Natural killer cell treated with Interleukin-12 subunit alpha and Interleukin-12 subunit beta and Interleukin-15 and Interleukin-18, amount 100 ng/mL, for 72 hours (primary cell): ENCODE measurements around the gene KCND1. TPM values are rescaled to one million over a fixed set of nuclear protein-coding genes. Genes with fewer than 3 reads are reported as not detected.
"Not testable (repeated sequence)": the region's sequence is repeated elsewhere in the genome, so short reads cannot be mapped to it uniquely, and the experiment has no call there.

Experiments used
- ATAC-seq, 2 donors: fragments of 150-1000 bp; cut with Tn5 transposase in 1 of 2; sonication (Bioruptor Pico), chemical (Tn5 transposase) in 1 of 2; 2 replicates each; pipeline ENCODE4 v1.10.0; 2021
- DNase-seq: peaks from one replicate; pipeline ENCODE4 v3.0.0; 2022; ENCODE audit warnings: low spot score
- H3K27ac Mint-ChIP-seq, 2 donors: 1 replicate in 1 of 2; 2 replicates in 1 of 2; pipeline ENCODE4 v1.8.0; 2022; ENCODE audit warnings: mixed read lengths in 2 of 2, mild to moderate bottlenecking in 1 of 2, moderate library complexity in 1 of 2
- H3K27me3 Mint-ChIP-seq, 2 donors: 1 replicate in 1 of 2; 2 replicates in 1 of 2; pipeline ENCODE4 v1.8.0; 2022; ENCODE audit warnings: mixed read lengths in 2 of 2
- H3K36me3 Mint-ChIP-seq: one replicate; pipeline ENCODE4 v1.8.0; 2022; ENCODE audit warnings: mixed read lengths
- H3K4me1 Mint-ChIP-seq, 2 donors: 1 replicate in 1 of 2; 2 replicates in 1 of 2; pipeline ENCODE4 v1.8.0; 2022; ENCODE audit warnings: low read depth in 2 of 2, mixed read lengths in 2 of 2, mild to moderate bottlenecking in 1 of 2
- H3K4me3 Mint-ChIP-seq: one replicate; pipeline ENCODE4 v1.8.0; 2022; ENCODE audit warnings: mixed read lengths
- H3K9me3 Mint-ChIP-seq: 2 replicates; pipeline ENCODE4 v1.8.0; 2022; ENCODE audit warnings: mixed read lengths
- total RNA-seq, 2 donors: library from RNA; stranded (reverse); gene quantifications; one replicate each; pipeline ENCODE4 v1.2.3, GENCODE V29; 2022

KCND1 gene
- total RNA-seq, 2 donors from 2014 or later: 3.3 to 6.2 TPM

DNA sequence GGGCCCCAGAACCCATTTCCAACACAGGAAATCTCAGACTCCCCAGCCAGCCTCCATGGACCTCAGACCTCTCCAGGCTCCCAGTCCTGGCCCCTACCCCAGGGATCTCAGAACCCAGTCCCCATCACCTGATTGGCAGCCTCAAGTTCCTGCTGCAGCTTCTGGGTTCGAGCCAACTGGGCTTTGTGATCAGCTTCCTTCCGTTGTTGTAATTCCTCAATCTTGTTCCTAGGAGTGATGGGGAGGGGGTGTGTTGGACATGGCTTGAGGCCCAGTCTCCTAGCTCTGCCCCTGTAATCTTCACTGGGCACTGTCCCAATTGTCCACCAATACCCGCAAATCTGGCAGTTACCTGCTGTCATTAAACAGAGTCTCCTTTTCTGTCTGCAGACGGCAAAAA, 17.8 kb upstream of the KCND1 start:
- no peaks in the 10 kb centered on the region for H3K4me1 Mint-ChIP-seq
- H3K9me3 Mint-ChIP-seq: no peaks in the 10 kb centered on the region
- H3K4me3 Mint-ChIP-seq: no peak overlapping the region
- H3K27ac Mint-ChIP-seq: no peak overlapping the region
- peaks cover 6% of the 10 kb centered on the region for H3K36me3 Mint-ChIP-seq
- H3K27me3 Mint-ChIP-seq: peaks cover 0 to 3% of the 10 kb centered on the region in 2 donors
- DNase-seq (no peak), ATAC-seq (no peak)

DNA sequence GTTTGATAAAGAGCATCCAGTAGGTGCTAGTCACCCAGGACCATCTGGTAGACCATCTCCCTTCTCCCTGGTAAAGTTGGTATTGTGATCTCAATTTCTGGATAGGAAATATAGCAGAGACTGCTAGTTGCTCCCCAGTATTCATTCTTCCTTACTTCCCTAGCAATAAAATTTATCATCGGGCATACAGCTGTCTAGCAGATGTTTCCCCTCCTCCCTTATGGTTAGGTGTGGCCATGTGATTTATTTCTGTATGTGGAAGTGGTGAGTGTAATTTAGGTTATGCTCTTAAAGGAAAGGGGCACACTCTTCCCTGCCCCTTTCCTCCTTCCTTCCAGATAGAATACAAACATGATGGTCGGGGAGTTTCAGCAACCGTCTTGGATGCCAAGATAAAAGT, 12.3 kb upstream of the KCND1 start:
- Mint-ChIP-seq H3K27ac (no peak overlapping the region), H3K27me3 (peaks cover 0 to 3% of the 10 kb centered on the region in 2 donors), H3K9me3 (no peaks in the 10 kb centered on the region), H3K4me3 (no peak overlapping the region), H3K36me3 (peaks cover 27% of the 10 kb centered on the region), H3K4me1 (peaks cover 0 to 3% of the 10 kb centered on the region in 2 donors)
- no peak for ATAC-seq
- DNase-seq: no peak

DNA sequence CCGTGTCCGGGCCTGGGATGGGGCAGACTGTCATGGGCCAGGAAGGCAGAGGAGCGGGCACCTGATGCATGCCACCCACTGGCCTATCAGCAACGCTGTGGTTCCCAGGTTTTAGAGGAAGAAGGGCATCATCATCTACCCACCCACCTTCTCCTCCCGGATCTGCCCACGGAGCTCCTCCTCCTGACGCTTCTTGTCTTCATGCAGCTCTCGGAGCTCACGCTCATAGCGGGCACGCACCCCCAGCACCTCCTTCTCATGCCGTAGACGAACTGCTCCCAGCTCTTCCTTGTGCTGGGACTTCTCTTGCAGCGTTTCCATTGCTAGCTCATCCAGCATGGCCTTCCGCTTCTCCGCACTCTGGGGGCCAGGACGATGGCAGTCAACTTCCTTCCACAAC, 11.4 kb upstream of the KCND1 start:
- ATAC-seq: no peak
- Mint-ChIP-seq H3K27me3 (no peaks in the 10 kb centered on the region), H3K27ac (no peak overlapping the region), H3K4me1 (peaks cover 0 to 3% of the 10 kb centered on the region in 2 donors), H3K36me3 (peaks cover 35% of the 10 kb centered on the region), H3K4me3 (no peak overlapping the region), H3K9me3 (no peaks in the 10 kb centered on the region)
- DNase-seq: no peak

DNA sequence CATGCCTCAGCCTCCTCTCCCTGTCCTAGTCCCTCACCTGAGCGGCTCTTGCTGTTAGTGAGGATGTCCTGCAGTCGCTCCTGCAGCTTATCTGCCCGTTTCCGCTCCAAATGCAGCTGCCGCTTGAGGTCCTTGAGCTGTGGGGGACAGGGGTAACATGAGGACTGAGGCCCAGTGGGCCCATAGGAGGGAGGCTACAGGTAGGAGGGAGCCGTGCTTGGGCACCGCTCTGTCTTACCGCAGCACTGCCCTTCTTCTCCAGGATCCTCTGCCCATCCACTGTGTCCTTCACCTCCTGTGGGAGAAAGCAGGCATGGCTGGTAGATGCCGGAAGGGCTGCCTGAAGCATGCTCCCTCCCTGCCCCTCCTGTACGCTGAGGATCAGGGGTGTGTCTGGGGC, 9.5 kb upstream of the KCND1 start:
- Mint-ChIP-seq H3K27me3 (no peaks in the 10 kb centered on the region), H3K27ac (no peak overlapping the region), H3K4me1 (peaks cover 0 to 3% of the 10 kb centered on the region in 2 donors), H3K36me3 (peaks cover 36% of the 10 kb centered on the region), H3K9me3 (no peaks in the 10 kb centered on the region), H3K4me3 (no peak overlapping the region)
- ATAC-seq (peak in 1 of 2 donors; percentile 40), DNase-seq (no peak)

DNA sequence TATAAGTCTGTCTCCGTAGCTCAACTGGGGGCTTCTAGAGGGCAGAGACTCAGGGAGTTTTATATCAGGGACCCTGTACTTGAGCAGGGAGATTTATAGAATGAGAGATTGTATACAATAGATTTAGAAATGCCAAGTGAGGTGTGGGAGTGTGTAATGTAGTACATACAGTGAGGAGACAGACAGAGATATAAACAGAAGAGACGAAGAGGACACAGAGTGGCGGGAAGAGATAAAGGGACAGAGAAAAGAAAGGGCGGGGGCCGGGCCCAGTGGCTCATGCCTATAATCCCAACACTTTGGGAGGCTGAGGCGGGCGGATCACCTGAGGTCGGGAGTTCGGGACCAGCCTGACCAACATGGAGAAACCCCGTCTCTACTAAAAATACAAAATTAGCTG, 8.7 kb upstream of the KCND1 start:
- peaks cover 36% of the 10 kb centered on the region for H3K36me3 Mint-ChIP-seq
- not testable (repeated sequence) for H3K4me3 Mint-ChIP-seq, DNase-seq, H3K27me3 Mint-ChIP-seq, H3K9me3 Mint-ChIP-seq, H3K27ac Mint-ChIP-seq, H3K4me1 Mint-ChIP-seq, ATAC-seq

DNA sequence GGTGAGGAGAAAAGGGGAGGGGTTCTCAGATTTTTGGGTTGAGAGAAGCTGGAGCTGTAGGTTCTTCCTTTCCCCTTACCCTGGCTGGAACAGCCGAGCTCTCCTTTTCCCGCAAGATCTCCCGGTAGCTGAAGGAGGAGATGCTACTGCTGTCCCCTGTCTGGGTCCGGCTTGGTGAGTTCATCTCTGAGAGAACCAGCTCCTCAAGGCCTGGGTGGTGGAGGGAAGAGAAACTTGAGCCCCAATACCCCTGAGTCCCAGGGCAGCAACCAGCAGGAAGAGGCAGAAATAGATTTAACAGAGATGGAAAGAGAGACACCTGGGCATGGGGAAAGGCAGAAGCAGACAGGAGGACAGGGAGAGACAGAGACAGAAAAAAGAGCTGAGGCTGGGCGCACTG, 6.6 kb upstream of the KCND1 start:
- Mint-ChIP-seq H3K36me3 (peaks cover 35% of the 10 kb centered on the region), H3K27me3 (peaks cover 0 to 7% of the 10 kb centered on the region in 2 donors), H3K9me3 (no peaks in the 10 kb centered on the region), H3K4me1 (peaks cover 1 to 3% of the 10 kb centered on the region in 2 donors), H3K4me3 (no peak overlapping the region), H3K27ac (no peak overlapping the region)
- DNase-seq (peak; percentile 51), ATAC-seq (no peak)

DNA sequence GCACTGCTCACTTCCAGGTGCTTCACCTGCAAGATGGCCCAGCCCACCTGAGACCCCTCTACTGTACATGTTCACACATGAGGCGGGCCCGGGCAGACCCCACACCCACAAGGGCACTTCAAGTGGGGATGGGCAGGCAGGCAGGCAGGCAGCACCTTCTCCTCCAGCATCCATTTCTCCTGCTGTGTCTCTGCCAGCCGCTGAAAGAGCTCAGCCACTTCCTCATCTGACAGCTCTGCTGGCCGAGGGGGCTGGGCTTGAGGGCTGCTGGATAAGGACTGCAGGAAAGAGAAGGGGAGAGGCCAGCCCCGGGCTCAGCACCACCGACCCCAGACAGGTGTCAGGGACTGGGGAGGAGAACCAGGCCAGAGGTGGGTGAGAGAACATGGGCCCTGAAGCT, 4.4 kb upstream of the KCND1 start:
- H3K9me3 Mint-ChIP-seq: no peaks in the 10 kb centered on the region
- H3K36me3 Mint-ChIP-seq: peaks cover 35% of the 10 kb centered on the region
- peaks cover 0 to 14% of the 10 kb centered on the region in 2 donors for H3K27me3 Mint-ChIP-seq
- H3K4me3 Mint-ChIP-seq: no peak overlapping the region
- no peak for ATAC-seq
- H3K27ac Mint-ChIP-seq: no peak overlapping the region
- DNase-seq: no peak
- H3K4me1 Mint-ChIP-seq: peaks cover 8 to 11% of the 10 kb centered on the region in 2 donors

DNA sequence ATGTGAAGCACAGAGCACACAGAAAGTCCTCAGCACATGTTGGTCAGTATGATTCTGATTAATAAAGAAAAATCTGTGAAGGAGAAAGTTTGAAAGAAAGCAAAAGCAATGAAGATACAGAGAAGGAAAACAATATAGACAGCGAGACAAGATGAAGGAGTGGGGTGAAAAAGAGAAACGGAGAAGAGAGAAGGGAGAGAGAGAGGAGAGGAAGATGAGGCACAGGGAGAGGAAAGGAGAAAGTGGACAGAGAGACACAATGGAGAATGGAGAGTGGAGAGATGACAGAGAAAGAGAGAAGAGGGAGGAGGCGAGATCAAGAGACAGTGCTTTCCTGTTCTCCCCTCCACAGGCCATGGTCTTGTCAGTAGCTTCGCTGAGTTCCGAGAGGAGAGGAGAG, 3.9 kb upstream of the KCND1 start:
- H3K4me1 Mint-ChIP-seq: peaks cover 8 to 11% of the 10 kb centered on the region in 2 donors
- no peaks in the 10 kb centered on the region for H3K9me3 Mint-ChIP-seq
- peaks cover 0 to 14% of the 10 kb centered on the region in 2 donors for H3K27me3 Mint-ChIP-seq
- ATAC-seq (no peak), DNase-seq (no peak)
- H3K27ac Mint-ChIP-seq: no peak overlapping the region
- no peak overlapping the region for H3K4me3 Mint-ChIP-seq
- H3K36me3 Mint-ChIP-seq: peaks cover 30% of the 10 kb centered on the region

DNA sequence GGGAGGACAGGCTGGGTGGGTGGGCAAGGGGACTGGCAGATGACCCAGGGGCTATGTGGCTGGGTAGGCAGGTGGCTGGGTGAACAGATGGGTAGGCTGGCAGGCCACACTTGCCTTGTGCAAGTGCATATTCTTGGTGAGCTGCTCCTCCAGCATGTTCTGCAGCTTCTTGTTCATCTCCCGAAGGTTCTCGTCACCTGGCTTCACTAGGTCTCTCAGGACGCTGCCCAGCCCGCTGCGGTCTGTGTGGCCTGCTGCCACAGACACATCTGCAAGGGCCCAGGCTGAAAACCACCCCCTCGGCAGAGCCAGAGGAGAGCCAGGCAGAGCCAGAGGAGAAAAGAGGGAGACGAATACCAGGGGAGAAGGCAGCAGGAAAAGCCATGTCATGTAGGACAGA, 3.4 kb upstream of the KCND1 start:
- H3K9me3 Mint-ChIP-seq: no peaks in the 10 kb centered on the region
- no peak for ATAC-seq
- peaks cover 8 to 11% of the 10 kb centered on the region in 2 donors for H3K4me1 Mint-ChIP-seq
- no peak overlapping the region for H3K4me3 Mint-ChIP-seq
- peaks cover 25% of the 10 kb centered on the region for H3K36me3 Mint-ChIP-seq
- no peak overlapping the region for H3K27ac Mint-ChIP-seq
- peaks cover 0 to 14% of the 10 kb centered on the region in 2 donors for H3K27me3 Mint-ChIP-seq
- no peak for DNase-seq

DNA sequence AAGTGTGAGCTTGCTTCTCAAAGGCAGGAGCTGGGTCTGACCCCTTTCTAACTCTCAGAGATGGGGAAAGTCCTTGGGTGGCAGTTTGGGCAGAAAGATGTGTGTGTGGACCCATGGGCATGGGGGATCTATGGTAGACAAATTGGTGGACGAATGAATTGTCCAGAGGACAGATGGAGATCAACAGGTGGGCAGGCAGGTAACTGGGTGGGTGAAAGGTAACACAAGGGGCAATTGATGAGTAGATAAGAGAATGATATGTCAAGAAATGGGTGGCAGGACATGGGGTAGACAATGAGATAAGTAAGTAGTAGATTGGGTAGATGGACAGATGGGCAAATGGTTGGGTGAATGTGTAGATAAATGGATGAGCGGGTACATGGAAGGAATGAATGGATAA, 2.9 kb upstream of the KCND1 start:
- Mint-ChIP-seq H3K36me3 (peaks cover 24% of the 10 kb centered on the region), H3K27me3 (peaks cover 0 to 14% of the 10 kb centered on the region in 2 donors), H3K4me1 (peaks cover 8 to 11% of the 10 kb centered on the region in 2 donors), H3K9me3 (no peaks in the 10 kb centered on the region), H3K27ac (no peak overlapping the region), H3K4me3 (no peak overlapping the region)
- DNase-seq: no peak
- ATAC-seq: no peak

DNA sequence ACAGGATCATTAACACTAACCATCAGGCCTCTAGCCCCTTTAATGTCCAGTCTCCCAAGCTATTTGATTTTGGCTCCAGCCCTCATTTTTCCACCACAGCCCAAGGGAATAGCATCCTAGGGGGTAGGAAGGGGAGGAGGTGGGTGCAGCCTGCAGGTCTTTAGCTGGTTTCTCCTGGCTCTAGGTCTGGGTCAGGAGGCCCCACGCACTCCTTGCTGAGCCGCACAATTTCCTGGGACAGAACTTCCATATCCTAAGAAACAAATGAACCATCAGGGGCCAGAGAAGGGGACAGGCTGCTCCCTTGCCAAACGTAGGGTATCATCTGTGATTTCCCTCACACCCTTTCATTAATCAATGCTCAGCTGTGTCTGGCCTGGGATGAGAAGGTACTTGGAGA, 2.4 kb upstream of the KCND1 start:
- Mint-ChIP-seq H3K4me1 (peaks cover 8 to 11% of the 10 kb centered on the region in 2 donors), H3K36me3 (peaks cover 24% of the 10 kb centered on the region), H3K4me3 (no peak overlapping the region), H3K27ac (no peak overlapping the region), H3K27me3 (peaks cover 0 to 14% of the 10 kb centered on the region in 2 donors), H3K9me3 (no peaks in the 10 kb centered on the region)
- no peak for DNase-seq
- no peak for ATAC-seq

DNA sequence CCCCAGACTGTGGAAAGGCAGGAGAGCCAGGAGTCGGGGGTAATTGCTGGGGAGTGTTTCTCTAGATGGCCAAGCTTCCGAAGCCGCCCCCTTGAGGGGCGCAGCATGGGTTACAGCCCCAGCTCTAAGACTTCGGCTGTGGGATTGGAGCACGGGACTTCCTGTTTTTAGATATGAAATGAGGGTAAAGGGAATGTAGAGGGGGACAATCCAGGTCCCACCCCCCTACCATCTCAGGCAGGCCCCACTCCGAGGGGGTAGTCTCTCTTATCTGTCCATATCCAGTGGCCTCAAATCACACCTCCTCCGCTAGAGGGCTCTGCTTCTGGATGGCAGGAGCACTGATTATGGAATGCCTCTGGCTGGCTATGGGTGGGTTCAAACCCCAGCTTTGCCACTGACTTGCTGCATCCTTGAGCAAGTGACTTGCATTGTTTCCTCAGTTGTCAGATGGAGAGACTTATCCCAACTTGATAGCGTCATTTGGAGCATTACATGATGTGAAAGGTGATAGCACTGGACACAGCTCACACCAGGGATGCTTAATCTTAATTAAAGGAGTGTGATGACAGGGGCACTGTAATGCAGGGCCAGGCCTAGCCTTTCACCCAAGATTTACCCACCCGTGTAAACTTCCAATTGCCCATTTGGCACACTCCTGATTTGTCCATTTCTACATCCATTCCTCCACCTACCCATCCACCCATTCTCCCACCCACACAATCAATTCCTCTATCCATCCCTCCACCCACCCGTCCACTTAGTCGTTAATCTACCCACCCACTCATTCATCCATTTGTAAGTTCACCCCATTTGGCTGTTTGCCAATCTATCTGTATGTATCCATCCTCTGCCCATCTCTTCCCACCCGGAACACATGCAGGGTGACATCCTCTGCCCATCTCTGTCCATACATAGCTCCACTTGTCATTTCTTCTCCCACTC, 848 bp upstream of the KCND1 start:
- DNase-seq (no peak), ATAC-seq (no peak)
- H3K27me3 Mint-ChIP-seq: peaks cover 0 to 17% of the 10 kb centered on the region in 2 donors
- no peak overlapping the region for H3K4me3 Mint-ChIP-seq
- H3K36me3 Mint-ChIP-seq: peaks cover 13% of the 10 kb centered on the region
- no peaks in the 10 kb centered on the region for H3K9me3 Mint-ChIP-seq
- H3K4me1 Mint-ChIP-seq: peaks cover 8 to 11% of the 10 kb centered on the region in 2 donors
- H3K27ac Mint-ChIP-seq: no peak overlapping the region

DNA sequence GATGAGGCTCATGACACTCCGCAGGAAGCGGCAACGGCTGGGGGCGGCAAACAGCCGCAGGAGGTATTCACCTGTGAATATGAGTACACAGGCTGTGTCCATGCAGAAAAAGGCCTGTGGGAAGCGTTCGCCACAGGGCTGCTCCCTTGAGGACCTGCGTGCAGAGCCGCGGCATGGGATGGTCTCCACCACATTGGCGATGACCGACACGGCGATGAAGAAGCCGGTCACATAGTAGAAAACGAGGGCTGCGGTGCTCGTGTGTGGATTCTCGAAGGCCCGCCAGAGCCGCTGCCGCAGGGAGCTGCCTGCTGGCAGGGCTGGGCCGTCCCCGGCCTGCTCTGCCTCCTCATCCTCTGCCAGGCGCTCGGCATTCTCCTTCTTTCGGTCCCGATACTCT, 2.2 kb downstream of the KCND1 start:
- Mint-ChIP-seq H3K9me3 (no peaks in the 10 kb centered on the region), H3K27me3 (peaks cover 0 to 11% of the 10 kb centered on the region in 2 donors), H3K36me3 (peaks cover 1% of the 10 kb centered on the region), H3K4me1 (peaks cover 8 to 11% of the 10 kb centered on the region in 2 donors), H3K27ac (no peak overlapping the region), H3K4me3 (no peak overlapping the region)
- no peak for DNase-seq
- ATAC-seq: no peak

DNA sequence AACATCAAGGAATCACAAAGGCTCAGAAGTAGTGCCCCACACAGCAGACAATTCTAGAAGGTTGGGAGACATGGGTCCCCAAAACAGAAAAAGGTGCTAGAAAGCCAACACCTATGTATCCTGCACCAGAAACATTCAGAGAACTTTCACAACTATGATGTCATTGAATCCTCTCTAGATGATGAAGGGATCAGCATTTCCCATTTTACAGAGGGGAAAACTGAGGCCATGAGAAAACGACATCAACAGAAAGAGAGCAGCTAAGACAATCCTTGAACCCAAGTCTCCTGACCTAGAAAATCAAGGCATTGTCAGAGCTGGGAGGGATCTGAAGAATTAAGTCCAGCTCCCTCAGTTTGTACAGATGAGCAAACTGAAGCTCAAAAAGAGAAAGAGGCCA, 3.3 kb downstream of the KCND1 start:
- Mint-ChIP-seq H3K9me3 (no peaks in the 10 kb centered on the region), H3K27me3 (peaks cover 0 to 11% of the 10 kb centered on the region in 2 donors), H3K4me3 (no peak overlapping the region), H3K36me3 (no peaks in the 10 kb centered on the region), H3K4me1 (peaks cover 8 to 10% of the 10 kb centered on the region in 2 donors), H3K27ac (no peak overlapping the region)
- DNase-seq (no peak), ATAC-seq (no peak)
